K562 (cell line): ENCODE results near the gene KCNS1. TPM values are rescaled to one million over a fixed set of nuclear protein-coding genes. Genes with fewer than 3 reads are reported as not detected.
A peak's percentile ranks its signal among the peaks of the same experiment; 100 is the strongest.

Experiments
- ATAC-seq: fragments of 200-7000 bp; cut with Tn5 transposase; 3 replicates; pipeline ENCODE4 v1.9.1; 2020; ENCODE audit warnings: moderate library complexity
- BruUV-seq: library from RNA; stranded (reverse); fragments of 400-500 nt; replicated peaks from 2 replicates; lab custom pipeline; 2021; lab: Mats Ljungman, UMichigan
- CTCF ChIA-PET: fragments of 300-600 bp; formaldehyde crosslinking; extraction: SDS; loops from one replicate; lab custom pipeline; 2021; ENCODE audit warnings: low intra/inter-chr PET ratio; lab: Yijun Ruan, JAX
- POLR2A ChIA-PET: fragments of 300-600, 350-650 bp; sonication (Branson Sonifier 250); formaldehyde crosslinking; extraction: SDS; loops from one replicate; lab custom pipeline; 2021; ENCODE audit warnings: antibody characterized with exemption, inconsistent platforms; lab: Yijun Ruan, JAX
- DNase-seq, 4 experiments: peaks; one replicate each; pipeline versions ENCODE4 v3.0.0 to v3.0.0-alpha.2; 2011 to 2018; ENCODE audit warnings: low spot score in 3 of 4, mixed read lengths in 3 of 4; ENCODE audit errors: extremely low read depth in 1 of 4
- FAIRE-seq: peaks from 2 replicates; lab custom pipeline; 2011; peaks lifted over from hg19 to GRCh38; lab: Jason Lieb, UNC
- H2AFZ ChIP-seq: 2 replicates; pipeline ENCODE4 v1.6.0; 2011; ENCODE audit warnings: low read depth, low read length, control low read depth, inconsistent platforms
- H3K27ac ChIP-seq: fragments of 200-600 bp; 3 replicates; pipeline ENCODE4 v1.8.0; 2011; ENCODE audit warnings: low read depth, mild to moderate bottlenecking, control low read depth, inconsistent platforms, low read length, moderate library complexity, mixed read lengths; ENCODE audit errors: extremely low read depth
- H3K27me3 ChIP-seq, 2 experiments: fragments of 300-600 bp in 1 of 2; 2 replicates in 1 of 2; 3 replicates in 1 of 2; pipeline versions ENCODE4 v1.6.0 to v1.8.0; 2011; ENCODE audit warnings: inconsistent platforms in 2 of 2, low read length in 2 of 2, mild to moderate bottlenecking in 1 of 2, mixed read lengths in 1 of 2, moderate library complexity in 1 of 2; ENCODE audit not compliant: control insufficient read depth in 2 of 2, insufficient read depth in 2 of 2
- H3K36me3 ChIP-seq: fragments of 300-600 bp; 3 replicates; pipeline ENCODE4 v1.8.0; 2011; ENCODE audit warnings: mild to moderate bottlenecking, low read length, inconsistent platforms; ENCODE audit not compliant: control insufficient read depth, insufficient read depth
- H3K4me1 ChIP-seq, 2 experiments: fragments of 200-600 bp in 1 of 2; replicated peaks in 1 of 2; 2 replicates in 1 of 2; 3 replicates in 1 of 2; pipeline versions ENCODE4 v1.5.1 to v1.8.0; 2011; ENCODE audit warnings: inconsistent platforms in 2 of 2, low read length in 2 of 2, mild to moderate bottlenecking in 1 of 2, mixed read lengths in 1 of 2, moderate library complexity in 1 of 2; ENCODE audit not compliant: control insufficient read depth in 2 of 2, insufficient read depth in 2 of 2
- H3K4me2 ChIP-seq: 2 replicates; pipeline ENCODE4 v1.6.1; 2011; ENCODE audit warnings: low read length, control low read depth, inconsistent platforms, mixed read lengths; ENCODE audit not compliant: insufficient read depth
- H3K4me3 ChIP-seq: fragments of 200-600 bp; sonication (generic), shearing (Covaris generic); 2 replicates; pipeline ENCODE4 v1.5.1; 2016; ENCODE audit warnings: control low read depth, inconsistent platforms
- H3K79me2 ChIP-seq: fragments of 200-600 bp; 3 replicates; pipeline ENCODE4 v1.8.0; 2011; ENCODE audit warnings: low read length, inconsistent platforms; ENCODE audit not compliant: control insufficient read depth, insufficient read depth
- H3K9ac ChIP-seq, 2 experiments: 2 replicates each; pipeline versions ENCODE4 v1.6.0 to v1.6.1; 2011; ENCODE audit warnings: low read depth in 2 of 2, low read length in 2 of 2, control low read depth in 1 of 2, inconsistent platforms in 1 of 2, mild to moderate bottlenecking in 1 of 2, mixed read lengths in 1 of 2; ENCODE audit not compliant: insufficient read depth in 1 of 2
- H3K9me1 ChIP-seq: one replicate; pipeline ENCODE4 v1.6.0; 2011; ENCODE audit warnings: inconsistent platforms, mild to moderate bottlenecking, low read length, moderate library complexity; ENCODE audit not compliant: control insufficient read depth, insufficient read depth
- H3K9me3 ChIP-seq: replicated peaks from 2 replicates; pipeline ENCODE4 v1.5.1; 2011; ENCODE audit warnings: low read depth, low read length, inconsistent platforms; ENCODE audit not compliant: control insufficient read depth, insufficient read depth
- H4K20me1 ChIP-seq: replicated peaks from 2 replicates; pipeline ENCODE4 v1.6.1; 2011; ENCODE audit warnings: low read length, inconsistent platforms, mixed read lengths; ENCODE audit not compliant: control insufficient read depth, insufficient read depth
- CBFA2T3 ChIP-seq: fragments of 450-650 bp; IDR thresholded peaks from 2 replicates; pipeline ENCODE4 v1.6.1; 2017
- FOXK1 ChIP-seq: sonication (generic); formaldehyde crosslinking; IDR thresholded peaks from 2 replicates; pipeline ENCODE4 v1.8.0; 2022; ENCODE audit warnings: missing genetic modification reagents, mild to moderate bottlenecking, borderline replicate concordance
- FOXM1 ChIP-seq, 2 experiments: fragments of 450-650 bp in 1 of 2; sonication (generic) in 1 of 2; formaldehyde crosslinking in 1 of 2; IDR thresholded peaks; 2 replicates each; pipeline versions ENCODE4 v1.6.1 to v1.9.0; 2017 to 2022; ENCODE audit warnings: low read depth in 2 of 2, mild to moderate bottlenecking in 2 of 2, missing genetic modification reagents in 1 of 2, moderate library complexity in 1 of 2
- KAT2B ChIP-seq: IDR thresholded peaks from one replicate; pipeline ENCODE4 v1.6.1; 2012; ENCODE audit warnings: low read depth, mild to moderate bottlenecking, control low read depth, inconsistent platforms, low read length, moderate library complexity
- NR1H2 ChIP-seq: sonication (generic); formaldehyde crosslinking; IDR thresholded peaks from 2 replicates; pipeline ENCODE4 v1.4.0; 2020; ENCODE audit warnings: mild to moderate bottlenecking, missing genetic modification reagents
- ZNF134 ChIP-seq: fragments of 250-450 bp; sonication (Bioruptor Pico); conservative IDR thresholded peaks from 2 replicates; pipeline ENCODE4 v1.4.0; 2020
- ZNF586 ChIP-seq: fragments of 450-650 bp; formaldehyde crosslinking; conservative IDR thresholded peaks from 2 replicates; pipeline ENCODE4 v1.4.0; 2020; ENCODE audit warnings: mild to moderate bottlenecking, moderate library complexity
- WGBS: fragments of 100-300 bp; shearing (Covaris generic); methylation state at CpG from one replicate; pipeline ENCODE4 v1.1.6; 2016; ENCODE audit warnings: low coverage, mixed read lengths; ENCODE audit not compliant: insufficient coverage; ENCODE audit errors: missing lambda C conversion rate; 5-methylcytosine and 5-hydroxymethylcytosine counted together
- in situ Hi-C: fragments of 300-500 bp; cut with MboI; formaldehyde crosslinking; loops from 4 replicates; pipeline ENCODE4 v1.15.0; 2018; ENCODE audit warnings: inconsistent platforms, mixed read lengths
- intact Hi-C: fragments of 100-400 bp; cut with micrococcal nuclease; formaldehyde crosslinking; loops from 2 replicates; pipeline ENCODE4 v1.14.2; 2022
- polyA plus RNA-seq, 8 experiments: library from polyadenylated mRNA; depleted of rRNA in 4 of 8; stranded (reverse) in 5 of 8; unstranded in 3 of 8; fragments of >200 nt; fragmentation: Nextera tagmentation in 2 of 8; fragmentation: Illumina TruSeq in 1 of 8; extraction: Ambion mirVana in 2 of 8; extraction: Trizol in 1 of 8; gene quantifications; 2 replicates each; pipeline versions ENCODE4 v1.2.1 to v1.2.3, GENCODE V29; 2011 to 2014; ENCODE audit warnings: inconsistent platforms in 1 of 8, missing spikeins in 1 of 8
- total RNA-seq, 7 experiments: library from RNA; depleted of rRNA in 6 of 7; stranded (reverse); fragments of >200 nt in 6 of 7; fragmentation: Illumina TruSeq in 2 of 7; extraction: Trizol in 2 of 7; gene quantifications; 2 replicates each; pipeline versions ENCODE4 v1.2.1 to v1.2.3, GENCODE V29; 2011 to 2021; ENCODE audit warnings: low replicate concordance in 1 of 7

Gene KCNS1
- total and polyA plus RNA-seq, 9 of the 15 experiments (the other 6 are each of a cell fraction or from before 2014, with no cell fraction given), result not detected

- Histone ChIP-seq H3K4me1 (peaks cover 0 to 9% of the 10 kb centered on the region in 2 experiments; a peak in 1 of 5 replicates), H4K20me1 (no peaks in the 10 kb centered on the region), H3K27me3 (peaks cover 28 to 35% of the 10 kb centered on the region in 2 experiments), H3K9ac (no peak overlapping the region), H3K9me1 (no peaks in the 10 kb centered on the region), H3K27ac (no peak overlapping the region), H3K79me2 (no peaks in the 10 kb centered on the region), H2AFZ (no peak overlapping the region), H3K36me3 (no peaks in the 10 kb centered on the region), H3K9me3 (no peaks in the 10 kb centered on the region), H3K4me3 (no peak overlapping the region), H3K4me2 (no peak overlapping the region)
- in situ Hi-C loops, result no loop called here
- ChIA-PET CTCF (no interaction called here), POLR2A (no interaction called here)
- ATAC-seq (no peak), DNase-seq (no peak), FAIRE-seq (no peak)
- 8% methylated on average over 2 of the region's 2 CpGs for WGBS
- no TSS peak for BruUV-seq
- TF ChIP-seq FOXK1 (CRISPR knock-in tag), result no peak
- peak; percentile 39; the same call in 1 of the 2 replicates for TF ChIP-seq FOXM1 (IDR thresholded peaks at IDR 0.05; ENCODE audit: low read depth)
- TF ChIP-seq FOXM1 (CRISPR knock-in tag; IDR thresholded peaks at IDR 0.05; ENCODE audit: low read depth), result no peak
- peak; percentile 87 for TF ChIP-seq ZNF134 (CRISPR knock-in tag)
- no peak for TF ChIP-seq ZNF586 (CRISPR knock-in tag)
- TF ChIP-seq CBFA2T3, result no peak
- TF ChIP-seq NR1H2, result no peak
- TF ChIP-seq KAT2B, result no peak
- intact Hi-C loops, result no loop called here
Observed at GRCh38 chr20:45103072-45103471, 2.1 kb upstream of the KCNS1 start.
